ENCODE data around the gene PEX5.

GRCh38 chr12:7142809-7143465 lies 46.5 kb upstream of the PEX5 start:
- TF ChIP-seq, protein P1, sequence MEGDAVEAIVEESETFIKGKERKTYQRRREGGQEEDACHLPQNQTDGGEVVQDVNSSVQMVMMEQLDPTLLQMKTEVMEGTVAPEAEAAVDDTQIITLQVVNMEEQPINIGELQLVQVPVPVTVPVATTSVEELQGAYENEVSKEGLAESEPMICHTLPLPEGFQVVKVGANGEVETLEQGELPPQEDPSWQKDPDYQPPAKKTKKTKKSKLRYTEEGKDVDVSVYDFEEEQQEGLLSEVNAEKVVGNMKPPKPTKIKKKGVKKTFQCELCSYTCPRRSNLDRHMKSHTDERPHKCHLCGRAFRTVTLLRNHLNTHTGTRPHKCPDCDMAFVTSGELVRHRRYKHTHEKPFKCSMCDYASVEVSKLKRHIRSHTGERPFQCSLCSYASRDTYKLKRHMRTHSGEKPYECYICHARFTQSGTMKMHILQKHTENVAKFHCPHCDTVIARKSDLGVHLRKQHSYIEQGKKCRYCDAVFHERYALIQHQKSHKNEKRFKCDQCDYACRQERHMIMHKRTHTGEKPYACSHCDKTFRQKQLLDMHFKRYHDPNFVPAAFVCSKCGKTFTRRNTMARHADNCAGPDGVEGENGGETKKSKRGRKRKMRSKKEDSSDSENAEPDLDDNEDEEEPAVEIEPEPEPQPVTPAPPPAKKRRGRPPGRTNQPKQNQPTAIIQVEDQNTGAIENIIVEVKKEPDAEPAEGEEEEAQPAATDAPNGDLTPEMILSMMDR (IDR thresholded peaks at IDR 0.05; ENCODE audit: insufficient read depth, low read depth, low read length): no peak
- TF ChIP-seq EZH2 (IDR thresholded peaks at IDR 0.05; ENCODE audit: insufficient read depth, low read length): no peak
